Omental fat pad (tissue), 4 donors: ENCODE results near the gene NOX4. TPM values are rescaled to one million over a fixed set of nuclear protein-coding genes. Genes with fewer than 3 reads are reported as not detected.
"Not testable (repeated sequence)": the region's sequence is repeated elsewhere in the genome, so short reads cannot be mapped to it uniquely, and the experiment has no call there.

ENCODE experiments used
- ATAC-seq: fragments of 150-250 bp; one replicate; pipeline ENCODE4 v1.9.1; 2016; ENCODE audit warnings: mild to moderate bottlenecking, moderate library complexity; ENCODE audit not compliant: low FRiP score
- DNase-seq: peaks from one replicate; pipeline ENCODE4 v3.0.0-alpha.2; 2019; ENCODE audit warnings: low spot score
- total RNA-seq, 4 donors: library from RNA; depleted of rRNA; stranded (reverse); fragments of >200 nt; gene quantifications; one replicate each; pipeline ENCODE4 v1.1.0, GENCODE V29; 2016
- TF ChIP-seq, protein P1 (sequence below), 3 donors: fragments of 450-650 bp; IDR thresholded peaks; one replicate each; pipeline ENCODE4 v1.5.1; 2016 to 2017; ENCODE audit warnings: antibody characterized with exemption in 3 of 3, mild to moderate bottlenecking in 3 of 3, moderate library complexity in 2 of 3

Gene NOX4
- total RNA-seq, 4 donors from 2014 or later = 2.6 to 36.3 (median 21.4) TPM

DNA sequence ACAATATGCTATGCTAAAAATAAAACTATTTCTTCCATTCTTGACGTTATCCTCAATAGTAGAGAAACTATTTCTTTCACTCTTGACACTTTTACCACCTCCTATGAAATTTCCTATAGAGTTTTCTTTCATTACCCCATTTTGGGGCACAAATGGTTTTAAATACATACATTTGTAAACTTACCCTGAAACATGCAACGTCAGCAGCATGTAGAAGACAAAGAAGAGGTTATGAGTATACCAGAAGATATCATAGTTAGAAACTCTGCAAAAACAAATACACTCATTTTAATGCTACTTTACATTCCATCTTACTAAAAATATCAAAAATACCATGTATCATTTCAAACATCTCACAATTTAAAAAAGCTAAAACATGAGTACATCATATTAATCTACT lies 69.5 kb downstream of the NOX4 start:
- DNase-seq (no peak), ATAC-seq (no peak)
- TF ChIP-seq, protein P1, sequence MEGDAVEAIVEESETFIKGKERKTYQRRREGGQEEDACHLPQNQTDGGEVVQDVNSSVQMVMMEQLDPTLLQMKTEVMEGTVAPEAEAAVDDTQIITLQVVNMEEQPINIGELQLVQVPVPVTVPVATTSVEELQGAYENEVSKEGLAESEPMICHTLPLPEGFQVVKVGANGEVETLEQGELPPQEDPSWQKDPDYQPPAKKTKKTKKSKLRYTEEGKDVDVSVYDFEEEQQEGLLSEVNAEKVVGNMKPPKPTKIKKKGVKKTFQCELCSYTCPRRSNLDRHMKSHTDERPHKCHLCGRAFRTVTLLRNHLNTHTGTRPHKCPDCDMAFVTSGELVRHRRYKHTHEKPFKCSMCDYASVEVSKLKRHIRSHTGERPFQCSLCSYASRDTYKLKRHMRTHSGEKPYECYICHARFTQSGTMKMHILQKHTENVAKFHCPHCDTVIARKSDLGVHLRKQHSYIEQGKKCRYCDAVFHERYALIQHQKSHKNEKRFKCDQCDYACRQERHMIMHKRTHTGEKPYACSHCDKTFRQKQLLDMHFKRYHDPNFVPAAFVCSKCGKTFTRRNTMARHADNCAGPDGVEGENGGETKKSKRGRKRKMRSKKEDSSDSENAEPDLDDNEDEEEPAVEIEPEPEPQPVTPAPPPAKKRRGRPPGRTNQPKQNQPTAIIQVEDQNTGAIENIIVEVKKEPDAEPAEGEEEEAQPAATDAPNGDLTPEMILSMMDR (IDR thresholded peaks at IDR 0.05) = no peak

DNA sequence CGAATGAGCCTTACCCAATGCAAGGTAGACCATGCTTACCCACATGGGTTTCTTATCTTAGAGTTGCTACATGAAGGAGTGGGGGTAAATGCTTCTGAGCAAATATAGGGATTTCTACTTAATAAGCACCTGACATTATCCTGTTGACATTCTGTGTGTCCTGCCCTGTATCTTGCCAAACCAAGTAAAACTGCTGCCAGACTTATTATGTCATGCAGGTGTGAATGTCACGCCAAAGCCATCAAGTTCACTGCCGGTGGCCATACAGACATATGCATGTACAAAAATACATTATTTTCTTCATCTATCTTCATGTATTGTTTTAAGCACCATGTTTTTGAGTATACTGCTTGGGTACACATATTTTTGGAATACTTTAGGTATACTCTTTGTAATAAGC lies 70.2 kb downstream of the NOX4 start:
- TF ChIP-seq, protein P1 (IDR thresholded peaks at IDR 0.05) = no peak
- DNase-seq = no peak
- ATAC-seq = no peak

DNA sequence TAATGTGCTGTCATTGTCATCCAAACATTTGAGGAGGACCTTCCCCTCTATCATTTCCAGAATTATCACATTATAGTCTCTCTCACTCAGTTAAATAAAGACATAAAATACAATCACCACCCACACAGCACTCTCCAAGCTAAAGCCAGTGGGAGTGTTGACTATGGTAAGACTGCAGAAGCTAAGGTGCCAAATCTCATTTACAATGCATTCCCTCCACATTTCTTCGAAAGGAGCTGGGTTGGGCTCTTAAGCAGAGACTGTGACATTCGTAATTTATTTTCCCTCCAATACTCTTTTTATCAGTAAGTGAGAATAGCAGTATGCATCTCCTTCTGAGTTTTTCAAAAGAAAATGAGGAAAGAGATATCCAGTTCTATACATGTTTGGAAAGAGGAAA lies 74.2 kb downstream of the NOX4 start:
- ATAC-seq (no peak), DNase-seq (no peak)
- TF ChIP-seq, protein P1 (IDR thresholded peaks at IDR 0.05) = no peak

DNA sequence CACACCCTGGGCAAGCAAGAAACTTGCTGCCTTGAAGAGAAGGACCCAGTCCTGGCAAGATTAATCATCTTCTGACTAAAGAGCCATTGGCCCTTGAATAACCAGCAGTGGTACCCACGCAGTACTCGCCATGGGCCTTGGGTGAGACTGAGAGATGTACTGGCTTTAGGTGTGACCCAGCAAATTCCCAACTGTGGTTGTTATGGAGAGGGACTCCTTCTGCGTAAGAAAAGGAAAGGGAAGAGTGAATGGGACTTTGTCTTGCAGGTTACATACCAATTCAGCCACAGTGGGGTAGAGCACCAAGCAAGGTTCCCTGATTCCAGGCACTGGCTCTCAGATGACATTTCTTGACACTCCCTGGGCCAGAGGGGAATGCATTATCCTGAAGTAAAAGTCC lies 80.1 kb downstream of the NOX4 start:
- not testable (repeated sequence) for DNase-seq, ATAC-seq

DNA sequence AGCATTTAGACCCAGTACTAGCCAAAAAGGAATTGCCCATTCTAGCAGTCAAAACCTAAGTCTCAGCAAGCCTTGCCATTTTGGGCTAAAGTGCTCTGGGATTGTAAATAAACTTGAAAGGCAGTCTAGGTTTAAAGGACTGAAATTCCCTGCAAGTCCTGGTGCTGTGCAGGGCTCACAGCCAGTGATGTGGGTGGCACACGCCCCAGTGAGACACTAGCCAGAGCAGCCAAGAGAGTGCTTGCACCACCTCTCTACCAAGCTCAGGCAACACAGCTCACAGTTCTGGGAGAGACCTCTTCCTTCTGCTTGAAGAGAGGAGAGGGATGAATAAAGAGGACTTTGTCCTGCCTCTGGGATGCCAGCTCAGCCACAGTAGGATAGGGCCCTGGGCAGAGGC lies 80.5 kb downstream of the NOX4 start:
- not testable (repeated sequence) for DNase-seq, ATAC-seq

DNA sequence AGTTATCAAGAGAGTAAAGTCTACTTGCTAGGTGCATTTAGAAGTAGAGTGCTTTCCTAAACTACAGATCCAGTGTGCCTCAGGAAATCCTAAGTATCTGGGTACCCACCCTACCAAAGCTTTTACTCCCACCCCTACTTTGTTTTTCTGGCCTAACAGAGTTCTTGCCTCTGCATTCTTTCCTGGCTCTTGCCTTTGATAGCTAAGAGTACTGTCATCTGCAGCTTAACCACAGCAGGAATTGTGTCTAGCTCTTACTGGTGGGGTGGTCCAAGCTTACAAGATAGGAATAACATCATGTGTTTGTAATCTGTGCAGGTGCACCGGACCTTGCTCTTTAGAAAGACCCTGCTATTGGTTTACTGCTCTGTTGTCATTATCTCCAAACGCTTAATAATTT lies 82.7 kb downstream of the NOX4 start:
- not testable (repeated sequence) for ATAC-seq, DNase-seq

DNA sequence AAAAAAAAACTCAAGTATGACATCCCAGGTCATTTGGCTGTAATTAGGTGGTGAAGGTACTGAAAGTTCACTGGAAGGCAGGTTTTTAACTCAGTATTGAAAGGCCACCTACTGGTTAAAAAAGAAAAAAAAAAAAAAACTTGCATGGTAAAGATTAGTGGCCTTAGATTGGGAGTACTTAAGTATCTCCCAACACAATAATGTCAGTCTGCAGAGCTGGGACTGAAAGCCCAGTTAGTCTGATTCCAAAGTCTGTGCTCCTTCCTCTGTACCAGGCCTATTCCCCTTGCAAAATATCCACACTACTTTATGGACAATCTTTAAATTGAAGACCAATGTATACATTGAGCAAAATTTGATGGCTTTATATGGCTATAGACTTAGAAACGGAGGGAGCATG lies 85.5 kb downstream of the NOX4 start:
- no peak for DNase-seq
- ATAC-seq = no peak
- TF ChIP-seq, protein P1 (IDR thresholded peaks at IDR 0.05) = no peak

DNA sequence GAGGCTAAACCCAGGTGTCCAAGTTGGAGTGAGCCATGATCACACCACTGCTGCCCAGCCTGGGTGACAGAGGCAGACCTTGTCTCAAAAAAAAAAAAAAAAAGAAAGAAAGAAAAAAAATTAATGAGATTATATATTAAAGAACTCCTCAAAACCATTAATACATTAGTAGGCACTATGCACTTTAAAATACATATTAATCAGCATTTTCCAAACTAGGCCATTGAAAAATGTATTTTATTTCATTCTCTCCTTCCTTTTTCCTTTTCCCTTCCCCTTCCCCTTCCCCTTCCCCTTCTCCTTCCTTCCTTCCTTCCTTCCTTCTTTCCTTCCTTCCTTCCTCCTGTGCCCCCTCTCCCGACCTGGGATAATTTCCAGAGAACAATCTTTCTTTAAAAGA lies 99.5 kb downstream of the NOX4 start:
- ATAC-seq, DNase-seq: not testable (repeated sequence)

DNA sequence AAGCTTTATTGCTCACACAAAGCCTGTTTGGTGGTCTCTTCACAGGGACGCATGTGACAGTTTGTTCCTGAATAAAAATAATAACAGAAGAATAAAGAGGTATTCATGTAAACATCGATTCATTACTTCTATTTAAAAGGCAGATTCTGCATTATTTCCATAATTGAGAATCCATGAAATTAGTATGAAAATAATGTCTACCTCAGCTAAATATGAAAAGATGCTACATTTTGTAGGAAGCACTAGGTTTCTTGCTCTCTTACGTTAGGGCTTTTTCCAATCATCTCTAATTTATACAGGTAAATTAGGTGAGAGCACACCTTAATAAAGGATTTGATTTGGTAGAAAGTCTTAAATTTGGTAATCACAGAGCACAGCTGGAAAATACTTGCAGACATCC lies 103.7 kb downstream of the NOX4 start:
- ATAC-seq, DNase-seq: not testable (repeated sequence)

DNA sequence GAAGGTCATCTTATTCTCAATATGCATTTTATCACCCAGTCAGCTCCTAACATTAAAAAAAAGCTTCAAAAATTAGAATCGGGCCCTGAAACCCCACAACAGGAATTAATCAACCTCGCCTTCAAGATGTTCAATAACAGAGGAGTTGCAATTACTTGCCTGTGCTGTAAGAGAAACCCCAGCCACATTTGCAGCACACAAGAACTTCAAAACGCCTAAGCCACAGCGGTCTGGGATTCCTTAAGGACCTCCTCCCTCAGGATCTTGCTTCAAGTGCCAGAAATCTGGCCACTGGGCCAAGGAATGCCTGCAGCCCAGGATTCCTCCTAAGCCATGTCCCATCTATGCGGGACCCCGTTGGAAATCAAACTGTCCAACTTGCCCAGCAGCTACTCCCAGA lies 108.2 kb downstream of the NOX4 start:
- not testable (repeated sequence) for DNase-seq, ATAC-seq

DNA sequence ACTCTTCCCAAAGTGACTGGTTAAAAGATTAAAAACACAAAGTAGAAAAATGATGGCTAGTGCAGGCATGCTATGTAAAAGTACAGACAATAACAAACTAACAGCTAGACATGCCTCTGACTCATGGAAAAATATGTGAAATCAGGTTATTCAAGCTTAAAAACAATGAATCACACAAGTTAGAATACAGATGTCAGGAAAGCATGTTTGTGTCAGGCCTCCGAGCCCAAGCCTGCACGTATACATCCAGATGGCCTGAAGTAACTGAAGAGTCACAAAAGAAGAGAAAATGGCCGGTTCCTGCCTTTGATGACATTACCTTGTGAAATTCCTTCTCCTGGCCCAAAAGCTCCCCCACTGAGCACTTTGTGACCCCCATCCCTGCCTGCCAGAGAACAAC lies 110.1 kb downstream of the NOX4 start:
- ATAC-seq (peak; percentile 83), DNase-seq (no peak)
- TF ChIP-seq, protein P1 (IDR thresholded peaks at IDR 0.05) = no peak

DNA sequence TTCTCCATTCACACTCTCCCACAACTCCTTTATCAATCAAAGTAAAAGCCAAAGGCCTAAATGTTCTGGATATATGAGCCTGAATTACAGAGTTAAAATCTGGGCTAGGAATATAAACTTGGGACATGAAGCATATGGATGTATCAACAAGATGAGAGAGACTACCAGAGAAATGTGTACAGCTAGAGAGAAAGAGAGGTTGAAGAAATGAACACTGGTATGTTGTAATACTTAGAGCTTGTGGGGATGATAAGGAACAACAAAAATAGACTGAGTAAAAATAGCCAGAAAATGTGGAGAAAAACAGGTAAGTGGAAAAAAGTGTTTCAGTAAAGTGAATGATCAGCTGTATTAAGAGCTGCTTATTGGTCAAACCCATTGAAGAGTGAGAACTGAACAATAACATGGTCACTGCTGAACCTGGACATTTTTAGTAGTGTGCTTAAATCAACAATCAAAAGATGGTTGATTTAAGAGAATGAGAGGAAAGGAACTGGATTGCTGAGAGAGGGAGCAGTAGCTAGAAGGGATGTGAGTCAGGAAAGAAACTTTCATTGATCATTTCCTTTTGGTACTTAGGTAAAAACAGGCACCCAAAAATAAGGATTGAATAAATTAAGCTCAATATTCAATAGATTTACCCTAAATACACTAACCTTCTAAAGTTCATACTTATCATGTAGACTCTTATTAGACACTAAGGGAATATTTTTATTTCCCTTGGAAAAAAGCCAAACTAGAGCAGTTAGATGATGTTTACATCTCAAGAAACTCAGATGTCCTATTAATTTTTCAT lies 111.0 kb downstream of the NOX4 start:
- DNase-seq = not testable (repeated sequence)

DNA sequence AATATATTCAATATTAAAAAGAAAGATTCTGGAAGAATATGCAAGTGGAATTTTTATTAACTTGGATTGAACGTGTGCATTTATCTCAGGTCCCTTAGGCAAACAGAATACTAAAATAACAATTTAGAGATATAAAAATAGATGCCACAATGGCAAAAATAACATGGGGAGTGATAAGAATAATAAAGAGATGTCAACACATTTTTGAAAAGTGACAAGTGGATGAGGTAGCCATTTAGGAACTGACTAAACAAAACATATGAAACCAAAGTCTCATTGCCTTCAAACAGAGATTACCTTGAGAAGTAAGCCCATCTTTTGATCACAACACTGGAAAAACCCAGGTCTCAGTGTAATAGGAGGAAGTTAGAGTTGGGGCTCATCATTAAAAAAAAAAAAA lies 112.2 kb downstream of the NOX4 start:
- DNase-seq, ATAC-seq: not testable (repeated sequence)

More for the DNA sequence above, 111.0 kb downstream of the NOX4 start:
- ATAC-seq = not testable (repeated sequence)

DNA sequence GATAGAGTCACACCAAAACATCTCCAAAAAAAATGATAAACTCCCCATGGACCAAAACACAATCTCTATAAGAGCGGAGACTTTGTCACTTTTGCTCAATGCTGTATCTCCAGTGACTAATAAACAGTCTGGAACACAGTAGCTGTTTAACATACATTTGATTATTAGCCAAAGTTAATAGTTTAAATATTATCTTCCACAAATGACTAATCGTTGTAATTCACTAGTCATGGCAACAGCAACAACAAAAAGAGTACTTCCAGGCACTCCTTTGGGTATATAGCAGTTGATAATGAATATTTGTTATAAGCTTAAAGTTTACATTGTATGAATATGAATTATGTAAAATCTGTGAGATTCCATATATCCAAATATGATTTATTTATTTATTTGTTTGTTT lies 121.8 kb downstream of the NOX4 start:
- ATAC-seq, DNase-seq: not testable (repeated sequence)
